H9 (cell line): Measurements from ENCODE around the gene ANKRD52. TPM values are rescaled to one million over a fixed set of nuclear protein-coding genes. Genes with fewer than 3 reads are reported as not detected.

Experiments
- DNase-seq: peaks from one replicate; pipeline ENCODE4 v3.0.0-alpha.2; 2017
- H2AFZ ChIP-seq: one replicate; pipeline ENCODE4 v1.6.1; 2013; ENCODE audit warnings: mild to moderate bottlenecking, low read length, control low read depth, moderate library complexity
- H2AK5ac ChIP-seq: 2 replicates; pipeline ENCODE4 v1.6.1; 2013; ENCODE audit warnings: low read length, control low read depth, mixed read lengths; ENCODE audit not compliant: insufficient read length
- H2BK120ac ChIP-seq: one replicate; pipeline ENCODE4 v1.6.1; 2013; ENCODE audit warnings: low read depth, mild to moderate bottlenecking, low read length, control low read depth, inconsistent platforms; ENCODE audit not compliant: poor library complexity, severe bottlenecking
- H2BK12ac ChIP-seq: 2 replicates; pipeline ENCODE4 v1.6.1; 2013; ENCODE audit warnings: low read length, control low read depth, mixed read lengths, low read depth; ENCODE audit not compliant: insufficient read length
- H2BK15ac ChIP-seq: 2 replicates; pipeline ENCODE4 v1.6.1; 2013; ENCODE audit warnings: low read depth, low read length, control low read depth
- H2BK20ac ChIP-seq: one replicate; pipeline ENCODE4 v1.6.1; 2013; ENCODE audit warnings: low read depth, mild to moderate bottlenecking, low read length, control low read depth, inconsistent platforms; ENCODE audit not compliant: poor library complexity, severe bottlenecking
- H2BK5ac ChIP-seq: 2 replicates; pipeline ENCODE4 v1.6.1; 2013; ENCODE audit warnings: low read length, control low read depth, mixed read lengths; ENCODE audit not compliant: insufficient read length
- H3K14ac ChIP-seq: 2 replicates; pipeline ENCODE4 v1.6.1; 2013; ENCODE audit warnings: low read length, control low read depth; ENCODE audit not compliant: insufficient read depth
- H3K18ac ChIP-seq: 2 replicates; pipeline ENCODE4 v1.6.1; 2013; ENCODE audit warnings: low read depth, mild to moderate bottlenecking, mixed read lengths, low read length, control low read depth; ENCODE audit not compliant: insufficient read length
- H3K23ac ChIP-seq: 2 replicates; pipeline ENCODE4 v1.6.1; 2013; ENCODE audit warnings: low read length, control low read depth, mixed read lengths, low read depth; ENCODE audit not compliant: insufficient read length
- H3K23me2 ChIP-seq: 2 replicates; pipeline ENCODE4 v1.6.1; 2013; ENCODE audit warnings: low read depth, mild to moderate bottlenecking, mixed read lengths, low read length, control low read depth; ENCODE audit not compliant: insufficient read length, poor library complexity, severe bottlenecking
- H3K27ac ChIP-seq: 2 replicates; pipeline ENCODE4 v1.5.1; 2013; ENCODE audit warnings: low read length, control low read depth, mixed read lengths, low read depth; ENCODE audit not compliant: insufficient read length
- H3K27me3 ChIP-seq: 2 replicates; pipeline ENCODE4 v1.6.1; 2013; ENCODE audit warnings: low read length, control low read depth, inconsistent platforms; ENCODE audit not compliant: insufficient read depth
- H3K4ac ChIP-seq: 2 replicates; pipeline ENCODE4 v1.6.1; 2013; ENCODE audit warnings: low read depth, mild to moderate bottlenecking, control low read depth, inconsistent platforms, low read length, moderate library complexity
- H3K4me1 ChIP-seq: 2 replicates; pipeline ENCODE4 v1.6.1; 2013; ENCODE audit warnings: low read length, control low read depth, inconsistent platforms; ENCODE audit not compliant: insufficient read depth
- H3K4me2 ChIP-seq: 2 replicates; pipeline ENCODE4 v1.6.1; 2013; ENCODE audit warnings: low read length, control low read depth, mixed read lengths; ENCODE audit not compliant: insufficient read length, insufficient read depth
- H3K56ac ChIP-seq: 2 replicates; pipeline ENCODE4 v1.6.1; 2013; ENCODE audit warnings: low read depth, mild to moderate bottlenecking, mixed read lengths, low read length, control low read depth; ENCODE audit not compliant: insufficient read length
- H3K79me1 ChIP-seq: 2 replicates; pipeline ENCODE4 v1.6.1; 2013; ENCODE audit warnings: low read depth, mild to moderate bottlenecking, moderate library complexity, low read length, control low read depth, inconsistent platforms; ENCODE audit not compliant: insufficient read depth, poor library complexity, severe bottlenecking
- H3K79me2 ChIP-seq: 2 replicates; pipeline ENCODE4 v1.6.1; 2013; ENCODE audit warnings: low read length, control low read depth, inconsistent platforms; ENCODE audit not compliant: insufficient read depth
- H3K9ac ChIP-seq: 2 replicates; pipeline ENCODE4 v1.6.1; 2013; ENCODE audit warnings: low read length, control low read depth, mixed read lengths; ENCODE audit not compliant: insufficient read length; ENCODE audit errors: extremely low read depth
- H3K9me3 ChIP-seq: one replicate; pipeline ENCODE4 v1.6.1; 2013; ENCODE audit warnings: low read depth, low read length, inconsistent platforms; ENCODE audit not compliant: control insufficient read depth
- H3T11ph ChIP-seq: one replicate; pipeline ENCODE4 v1.6.1; 2013; ENCODE audit warnings: mild to moderate bottlenecking, low read length, control low read depth, inconsistent platforms
- H4K20me1 ChIP-seq: one replicate; pipeline ENCODE4 v1.6.1; 2013; ENCODE audit not compliant: control insufficient read depth, insufficient read length, insufficient read depth
- H4K5ac ChIP-seq: 2 replicates; pipeline ENCODE4 v1.6.1; 2013; ENCODE audit warnings: low read depth, mild to moderate bottlenecking, mixed read lengths, low read length, control low read depth; ENCODE audit not compliant: insufficient read length
- H4K8ac ChIP-seq: replicated peaks from 2 replicates; pipeline ENCODE4 v1.6.1; 2013; ENCODE audit warnings: low read length, control low read depth, mixed read lengths, low read depth; ENCODE audit not compliant: insufficient read length
- H4K91ac ChIP-seq: 2 replicates; pipeline ENCODE4 v1.6.1; 2013; ENCODE audit warnings: low read depth, mild to moderate bottlenecking, moderate library complexity, mixed read lengths, low read length, control low read depth; ENCODE audit not compliant: insufficient read length
- H3K27ac Mint-ChIP-seq, 3 experiments: 2 replicates in 2 of 3; 3 replicates in 1 of 3; pipeline ENCODE4 v1.8.0; 2020 to 2021; ENCODE audit warnings: mixed read lengths in 3 of 3, mild to moderate bottlenecking in 1 of 3, moderate library complexity in 1 of 3
- H3K27me3 Mint-ChIP-seq: 2 replicates; pipeline ENCODE4 v1.8.0; 2021; ENCODE audit warnings: low read depth, mild to moderate bottlenecking, moderate library complexity, mixed read lengths
- H3K36me3 Mint-ChIP-seq, 3 experiments: 2 replicates in 2 of 3; 3 replicates in 1 of 3; pipeline ENCODE4 v1.8.0; 2020 to 2021; ENCODE audit warnings: low read depth in 3 of 3, mixed read lengths in 3 of 3; ENCODE audit not compliant: insufficient read depth in 1 of 3
- H3K4me1 Mint-ChIP-seq, 2 experiments: 2 replicates each; pipeline ENCODE4 v1.8.0; 2020; ENCODE audit warnings: mixed read lengths in 2 of 2
- H3K4me3 Mint-ChIP-seq, 2 experiments: 2 replicates in 1 of 2; 3 replicates in 1 of 2; pipeline ENCODE4 v1.8.0; 2020 to 2021; ENCODE audit warnings: mild to moderate bottlenecking in 2 of 2, mixed read lengths in 2 of 2, moderate library complexity in 1 of 2
- H3K9me3 Mint-ChIP-seq, 2 experiments: 2 replicates in 1 of 2; 3 replicates in 1 of 2; pipeline ENCODE4 v1.8.0; 2020; ENCODE audit warnings: mild to moderate bottlenecking in 2 of 2, mixed read lengths in 2 of 2, moderate library complexity in 1 of 2
- WGBS: extraction: QIAGEN DNeasy Blood & Tissue Kit; methylation state at CpG from one replicate; pipeline ENCODE4 v1.1.7; 2013; ENCODE audit warnings: missing lambda C conversion rate, low lambda C conversion rate, mixed read lengths; ENCODE audit not compliant: insufficient read length; ENCODE audit errors: extremely low coverage; 5-methylcytosine and 5-hydroxymethylcytosine counted together
- total RNA-seq: library from RNA; stranded (reverse); gene quantifications from 2 replicates; pipeline ENCODE4 v1.2.1, GENCODE V29; 2021
- TF ChIP-seq, protein P1 (sequence below): fragments of 200-600 bp; sonication (generic); conservative IDR thresholded peaks from 3 replicates; pipeline ENCODE4 v1.8.0; 2021; ENCODE audit warnings: antibody characterized with exemption, mild to moderate bottlenecking

Gene ANKRD52
- total RNA-seq, 1 experiment from 2014 or later, result 33.4 TPM

DNA sequence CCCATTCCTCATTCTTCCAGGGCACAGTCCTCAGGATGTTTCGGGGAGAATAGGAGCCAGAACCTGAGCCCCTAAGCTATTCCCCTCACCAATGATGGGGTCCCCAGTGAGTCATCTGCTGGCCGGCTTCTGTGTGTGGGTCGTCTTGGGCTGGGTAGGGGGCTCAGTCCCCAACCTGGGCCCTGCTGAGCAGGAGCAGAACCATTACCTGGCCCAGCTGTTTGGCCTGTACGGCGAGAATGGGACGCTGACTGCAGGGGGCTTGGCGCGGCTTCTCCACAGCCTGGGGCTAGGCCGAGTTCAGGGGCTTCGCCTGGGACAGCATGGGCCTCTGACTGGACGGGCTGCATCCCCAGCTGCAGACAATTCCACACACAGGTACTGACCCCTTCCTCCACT is 27.0 kb downstream of the ANKRD52 start:
- TF ChIP-seq, protein P1, sequence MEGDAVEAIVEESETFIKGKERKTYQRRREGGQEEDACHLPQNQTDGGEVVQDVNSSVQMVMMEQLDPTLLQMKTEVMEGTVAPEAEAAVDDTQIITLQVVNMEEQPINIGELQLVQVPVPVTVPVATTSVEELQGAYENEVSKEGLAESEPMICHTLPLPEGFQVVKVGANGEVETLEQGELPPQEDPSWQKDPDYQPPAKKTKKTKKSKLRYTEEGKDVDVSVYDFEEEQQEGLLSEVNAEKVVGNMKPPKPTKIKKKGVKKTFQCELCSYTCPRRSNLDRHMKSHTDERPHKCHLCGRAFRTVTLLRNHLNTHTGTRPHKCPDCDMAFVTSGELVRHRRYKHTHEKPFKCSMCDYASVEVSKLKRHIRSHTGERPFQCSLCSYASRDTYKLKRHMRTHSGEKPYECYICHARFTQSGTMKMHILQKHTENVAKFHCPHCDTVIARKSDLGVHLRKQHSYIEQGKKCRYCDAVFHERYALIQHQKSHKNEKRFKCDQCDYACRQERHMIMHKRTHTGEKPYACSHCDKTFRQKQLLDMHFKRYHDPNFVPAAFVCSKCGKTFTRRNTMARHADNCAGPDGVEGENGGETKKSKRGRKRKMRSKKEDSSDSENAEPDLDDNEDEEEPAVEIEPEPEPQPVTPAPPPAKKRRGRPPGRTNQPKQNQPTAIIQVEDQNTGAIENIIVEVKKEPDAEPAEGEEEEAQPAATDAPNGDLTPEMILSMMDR, result no peak
- no peak overlapping the region for H3K27ac Mint-ChIP-seq
- Histone ChIP-seq H3K27ac (no peak overlapping the region), H3K4me2 (no peak overlapping the region), H2BK20ac (no peak overlapping the region), H2BK15ac (no peak overlapping the region), H4K20me1 (peaks cover 1% of the 10 kb centered on the region), H3K23ac (no peak overlapping the region), H3K9me3 (no peaks in the 10 kb centered on the region), H4K91ac (no peak overlapping the region), H2BK5ac (no peak overlapping the region), H3K4ac (no peak overlapping the region), H3K9ac (no peak overlapping the region), H3K23me2 (no peaks in the 10 kb centered on the region), H4K5ac (no peak overlapping the region), H3K18ac (no peak overlapping the region), H3K4me1 (no peaks in the 10 kb centered on the region), H3K79me1 (no peaks in the 10 kb centered on the region), H2AFZ (no peak overlapping the region), H3K14ac (no peak overlapping the region), H3T11ph (no peak overlapping the region), H2BK120ac (no peak overlapping the region), H2BK12ac (no peak overlapping the region), H3K27me3 (no peaks in the 10 kb centered on the region), H3K56ac (no peak overlapping the region), H2AK5ac (no peak overlapping the region), H4K8ac (no peak overlapping the region), H3K79me2 (no peaks in the 10 kb centered on the region)
- WGBS, result no CpG with 5 or more reads among the region's 11 CpGs
- H3K9me3 Mint-ChIP-seq, result no peaks in the 10 kb centered on the region
- H3K4me1 Mint-ChIP-seq, result peaks cover 9 to 11% of the 10 kb centered on the region in 2 experiments; a peak in 3 of 4 replicates
- H3K27me3 Mint-ChIP-seq, result peaks cover 11% of the 10 kb centered on the region
- peaks cover 2 to 15% (median 8%) of the 10 kb centered on the region in 3 experiments; a peak in 5 of 7 replicates for H3K36me3 Mint-ChIP-seq
- no peak overlapping the region; a peak in 1 of 5 replicates for H3K4me3 Mint-ChIP-seq
- DNase-seq, result no peak
